CD4-positive, alpha-beta T cell treated with Interleukin-1 beta for 1 hour (primary cell): ENCODE data around the gene SIDT2.
"Not testable (repeated sequence)": the region's sequence is repeated elsewhere in the genome, so short reads cannot be mapped to it uniquely, and the experiment has no call there.

Experiments
- DNase-seq, 2 donors: peaks; one replicate each; pipeline ENCODE4 v3.0.0-alpha.2; 2020 to 2022

Gene SIDT2

DNA sequence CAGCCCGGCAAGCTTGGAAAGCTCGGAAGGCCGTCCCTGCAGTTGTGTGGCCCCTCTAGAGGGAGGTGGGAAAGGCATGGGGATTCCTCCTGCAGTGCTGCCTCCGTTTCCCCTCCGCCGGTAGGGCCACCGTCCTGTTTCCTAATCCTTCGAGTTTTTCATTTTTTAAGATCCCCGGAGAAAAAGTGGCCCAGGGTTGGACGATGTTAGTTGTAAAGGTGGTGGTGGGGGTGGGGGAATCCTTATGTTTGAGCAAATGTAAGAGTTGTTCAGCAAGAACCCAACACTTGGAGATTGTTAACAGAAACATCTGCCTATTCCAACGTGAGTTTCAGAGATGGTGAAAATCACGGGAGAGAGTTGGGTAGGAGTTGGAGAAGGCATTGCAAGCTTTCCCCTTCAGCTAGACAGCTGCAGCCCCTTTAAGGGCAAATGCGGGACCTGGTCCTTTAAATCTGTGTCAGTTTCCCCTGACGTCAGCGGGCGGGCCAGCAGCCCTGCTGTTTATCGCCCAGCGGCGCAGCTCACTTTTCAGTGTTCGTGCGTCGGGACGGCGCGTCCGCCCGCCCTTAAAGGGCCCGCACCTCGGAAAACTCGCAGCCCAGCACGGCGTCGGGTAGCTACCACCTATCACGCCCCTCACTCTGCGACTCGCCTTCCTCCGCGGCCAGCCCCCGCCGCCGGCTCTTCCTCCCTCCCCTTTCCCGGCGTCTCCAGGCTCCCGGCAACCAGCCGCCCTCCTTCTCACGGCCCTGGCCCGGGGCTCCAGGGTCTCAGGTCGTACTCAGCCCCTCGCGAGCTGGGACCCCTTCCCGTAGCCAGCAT, at the start of gene SIDT2:
Gene SIDT2 (plus strand): TSS at position 534 of the 825 bp plus-strand sequence. CDS start 521 bp downstream, outside the sequence.
- peak; percentile 88 to 89 for DNase-seq

- not testable (repeated sequence) for DNase-seq
Measured at GRCh38 chr11:117130396-117130795, 48.1 kb upstream of the SIDT2 start.

- DNase-seq = no peak
Measured at GRCh38 chr11:117130879-117131278, 47.7 kb upstream of the SIDT2 start.

DNA sequence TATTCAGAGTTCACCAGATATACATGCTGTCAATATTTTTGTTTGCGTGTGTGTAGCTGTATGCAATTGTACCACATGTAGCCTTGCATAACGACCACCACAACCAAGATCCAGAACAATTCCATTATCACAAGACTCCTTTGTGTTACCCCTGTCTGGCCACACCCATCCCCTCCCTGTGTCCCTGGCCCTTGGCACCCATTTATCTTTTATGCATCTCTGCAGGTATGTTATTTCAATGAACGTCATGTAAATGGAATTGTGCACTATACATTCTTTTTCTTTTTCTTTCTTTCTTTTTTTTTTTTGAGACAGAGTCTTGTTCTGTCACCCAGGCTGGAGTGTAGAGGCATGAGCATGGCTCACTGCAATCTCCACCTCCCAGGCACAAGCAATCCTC, 44.1 kb upstream of the SIDT2 start:
- DNase-seq = no peak

- not testable (repeated sequence) for DNase-seq
Measured at GRCh38 chr11:117134979-117135378, 43.6 kb upstream of the SIDT2 start.

DNA sequence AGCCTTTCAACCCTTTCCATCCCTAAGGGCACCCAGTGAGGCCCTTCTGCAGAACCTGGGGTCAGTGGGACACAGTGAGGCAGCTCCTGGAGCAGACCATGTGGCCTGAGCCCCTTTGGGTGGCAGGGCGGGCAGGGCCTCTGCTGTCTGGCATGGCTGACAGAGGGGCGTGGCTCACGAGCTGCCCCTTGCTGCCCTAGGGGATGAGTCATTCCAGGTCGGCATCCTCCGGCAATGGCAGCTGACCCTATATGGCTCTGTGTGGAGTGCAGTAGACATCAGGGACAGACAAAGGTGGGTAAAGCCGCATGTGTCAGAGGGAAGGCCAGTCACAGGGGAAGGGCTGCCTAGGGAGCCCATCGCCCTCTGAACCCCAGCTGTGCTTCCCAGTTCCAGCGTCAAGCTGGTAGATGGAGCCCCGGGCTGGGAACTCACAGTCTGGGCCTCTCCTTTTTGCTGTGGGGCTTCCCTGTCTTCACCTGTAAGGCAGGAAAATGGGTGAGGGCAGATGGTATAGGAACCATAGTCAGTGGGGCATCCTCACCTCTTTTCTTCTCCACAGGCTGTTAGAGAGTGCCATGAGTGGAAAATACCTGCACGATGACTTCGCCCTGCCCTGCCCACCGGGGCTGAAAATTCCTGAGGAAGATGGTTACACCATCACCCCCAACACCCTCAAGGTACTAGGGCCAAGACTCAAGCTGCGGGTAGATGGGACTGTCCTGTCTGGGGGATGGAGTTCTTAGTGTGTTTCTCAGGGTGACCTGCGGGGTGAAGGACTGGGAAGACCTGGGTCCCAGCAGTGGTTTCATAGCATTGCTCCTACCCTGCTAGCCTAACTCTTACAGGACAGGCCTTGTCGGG, 41.1 kb upstream of the SIDT2 start:
- not testable (repeated sequence) for DNase-seq

- peak; percentile 5 to 26 for DNase-seq
Measured at GRCh38 chr11:117143390-117143789, 35.2 kb upstream of the SIDT2 start.

DNA sequence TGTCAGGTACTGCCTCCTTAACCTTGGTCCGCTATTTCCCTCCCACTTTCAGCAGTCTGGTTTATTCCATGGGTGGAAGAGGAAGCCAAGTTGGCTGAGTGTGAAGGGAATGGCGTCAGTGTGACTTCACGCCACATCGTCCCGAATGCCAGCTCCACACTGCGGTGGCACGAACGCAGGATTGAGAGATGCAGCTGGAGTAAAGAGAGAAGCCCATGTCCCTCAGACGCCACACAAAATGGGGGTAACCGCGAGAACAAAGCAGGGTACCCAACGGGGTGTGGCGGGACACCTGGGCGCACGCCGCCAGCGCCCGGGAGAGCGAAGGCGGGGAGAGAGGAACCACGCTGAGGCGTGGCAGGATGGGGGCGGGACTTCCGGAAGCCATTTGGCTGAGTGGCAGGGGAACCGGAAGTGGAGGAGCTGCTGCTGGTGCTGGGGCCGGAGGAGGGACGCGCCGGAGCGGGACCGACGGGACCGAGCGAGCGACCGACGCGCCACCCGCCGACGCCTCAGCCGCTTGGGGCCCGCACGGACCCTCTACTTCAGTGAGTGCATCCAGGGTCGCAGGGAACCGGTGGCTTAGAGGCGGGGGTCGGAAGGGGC, 34.6 kb upstream of the SIDT2 start, which contains the start of gene PAFAH1B2:
Gene PAFAH1B2 (plus strand): TSS at position 417 of the 606 bp plus-strand sequence. CDS start 8,161 bp downstream, outside the sequence.
- DNase-seq = peak; percentile 95

DNA sequence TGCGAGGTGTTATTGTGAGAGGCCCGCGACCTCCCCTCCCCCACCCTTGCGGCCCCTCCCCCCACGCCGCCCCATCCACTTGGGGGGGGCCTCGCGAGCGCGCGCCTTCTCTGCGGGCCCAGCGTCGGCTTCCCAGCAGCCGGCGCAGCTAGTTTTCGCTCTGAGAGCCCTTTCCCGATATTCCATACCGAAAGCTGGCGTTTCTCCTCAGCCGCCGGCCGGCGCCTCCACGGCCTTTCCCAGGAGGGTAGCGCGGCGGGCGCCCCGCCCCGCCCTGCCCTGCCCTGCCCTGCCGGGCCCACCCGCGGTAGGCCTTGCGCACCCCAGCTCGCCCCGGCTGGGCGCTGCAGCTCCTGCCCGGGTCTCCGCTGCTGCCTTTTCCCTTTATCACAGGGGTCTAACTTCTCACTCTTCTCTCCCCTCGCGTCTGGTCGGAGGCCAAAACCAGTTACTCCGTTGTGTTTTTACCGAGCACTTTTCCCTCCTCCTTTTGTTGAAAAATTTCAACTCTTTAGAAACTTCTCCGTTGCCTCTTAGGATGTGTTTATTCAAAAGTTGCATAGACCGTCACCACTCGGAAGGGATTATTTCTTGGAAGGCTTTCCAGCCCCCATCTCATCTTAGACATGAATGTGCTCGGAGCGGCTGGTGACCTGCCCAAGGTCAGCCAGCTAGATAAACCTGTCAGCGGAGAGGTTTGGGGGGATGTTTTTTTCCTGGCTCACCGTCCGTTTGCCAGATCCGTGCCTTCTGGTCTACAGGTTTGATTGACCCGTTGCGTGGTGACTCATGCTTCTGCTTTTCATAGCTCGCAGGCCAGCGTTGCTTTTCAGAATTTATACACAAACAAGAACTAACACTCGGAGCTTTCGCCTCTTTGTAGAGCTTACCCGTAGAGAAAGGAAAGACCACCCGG, 33.8 kb upstream of the SIDT2 start:
- peak; percentile 22 to 54 for DNase-seq

DNA sequence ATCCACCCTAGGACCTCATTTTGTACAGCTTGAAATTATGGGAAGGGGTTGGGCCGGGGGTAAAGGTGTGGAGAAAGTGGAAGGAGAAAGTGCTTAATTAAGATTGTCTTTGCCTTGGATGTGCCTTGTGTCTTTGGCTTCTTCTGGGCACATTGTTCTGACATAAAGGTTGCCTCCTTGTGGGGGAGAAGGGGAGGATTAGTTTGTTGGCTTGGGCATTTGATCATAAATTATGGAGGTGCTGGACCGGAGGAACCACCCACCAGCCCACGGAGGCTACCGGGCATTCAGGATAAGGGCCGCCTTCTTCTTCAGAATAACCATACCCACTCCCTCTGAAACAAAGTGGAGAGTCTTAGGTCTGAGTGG, 33.2 kb upstream of the SIDT2 start:
- DNase-seq = peak in 1 of 2 donors; percentile 28

DNA sequence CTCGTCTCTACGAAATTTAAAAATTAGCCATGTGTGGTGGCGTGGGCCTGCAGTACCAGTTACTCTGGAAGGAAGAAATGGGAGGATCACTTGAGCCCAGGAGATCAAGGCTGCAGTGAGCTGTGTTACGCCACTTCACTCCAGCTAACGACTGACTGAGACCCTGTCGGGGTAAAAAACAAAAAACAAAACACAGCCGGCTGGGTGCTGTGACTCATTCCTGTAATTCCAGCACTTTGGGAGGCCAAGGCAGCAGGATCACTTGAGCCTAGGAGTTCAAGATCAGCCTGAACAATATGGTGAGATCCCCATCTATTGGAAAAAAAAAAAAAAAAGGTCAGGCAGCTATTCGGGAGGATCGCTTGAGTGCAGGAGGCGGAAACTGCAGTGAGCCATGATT, 32.0 kb upstream of the SIDT2 start:
- no peak for DNase-seq

DNA sequence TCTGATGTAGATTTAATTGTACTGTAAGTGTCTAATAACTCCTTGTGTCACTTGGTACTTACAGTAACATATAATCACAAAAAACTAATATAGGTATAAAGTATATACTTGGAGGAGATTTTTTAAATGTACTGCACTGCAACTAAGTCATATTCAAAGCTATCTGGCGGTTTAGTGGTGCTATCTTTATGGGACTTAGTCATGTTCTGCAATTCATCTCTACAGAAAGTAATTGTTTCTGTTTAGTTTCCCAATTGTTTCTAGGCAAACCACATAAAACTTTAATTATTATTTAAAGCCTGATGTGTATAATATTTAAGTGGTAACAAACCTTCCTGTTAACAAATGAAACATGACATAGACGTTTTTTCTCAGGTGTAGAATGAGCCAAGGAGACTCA, 26.5 kb upstream of the SIDT2 start:
- no peak for DNase-seq

- DNase-seq = no peak
Measured at GRCh38 chr11:117154468-117154867, 24.1 kb upstream of the SIDT2 start.

GRCh38 chr11:117157507-117157906, 21.0 kb upstream of the SIDT2 start:
- no peak for DNase-seq

DNA sequence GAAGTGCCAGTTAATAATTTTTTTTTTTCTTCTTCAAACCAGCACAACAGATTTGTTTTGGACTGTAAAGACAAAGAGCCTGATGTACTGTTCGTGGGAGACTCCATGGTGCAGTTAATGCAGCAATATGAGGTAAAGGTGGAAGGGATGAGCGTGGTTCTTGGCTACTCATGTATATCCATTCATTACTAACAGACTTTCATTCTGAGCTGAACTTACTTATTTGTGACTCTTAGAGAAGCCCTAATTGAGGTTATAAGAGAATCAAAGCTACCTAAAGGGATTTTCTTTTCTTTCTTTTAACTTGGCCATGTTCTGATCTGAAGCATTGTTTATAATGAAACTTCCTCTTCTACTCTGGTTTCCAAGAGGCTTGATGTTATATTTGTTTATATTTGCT, 18.7 kb upstream of the SIDT2 start:
- DNase-seq = no peak

GRCh38 chr11:117160826-117161225, 17.7 kb upstream of the SIDT2 start:
- DNase-seq = no peak

DNA sequence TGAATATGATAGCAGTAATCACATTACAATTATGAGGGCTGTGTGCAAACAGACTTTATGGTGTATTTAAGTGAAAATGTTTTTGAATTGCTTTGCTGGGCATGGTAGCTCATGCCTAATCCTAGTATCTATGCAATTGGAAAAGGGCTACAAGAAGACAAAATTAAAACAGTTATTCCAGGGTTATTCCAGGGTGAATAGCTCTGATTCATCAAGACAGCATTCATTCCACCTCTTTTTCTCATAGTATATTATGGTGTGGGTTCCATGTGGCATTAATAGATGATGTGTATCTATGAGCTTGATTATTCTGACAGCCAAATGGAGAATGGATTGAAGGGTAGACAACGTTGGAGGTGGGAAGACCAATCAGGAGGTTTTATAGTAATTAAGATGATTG, 12.1 kb upstream of the SIDT2 start:
- DNase-seq = no peak

DNA sequence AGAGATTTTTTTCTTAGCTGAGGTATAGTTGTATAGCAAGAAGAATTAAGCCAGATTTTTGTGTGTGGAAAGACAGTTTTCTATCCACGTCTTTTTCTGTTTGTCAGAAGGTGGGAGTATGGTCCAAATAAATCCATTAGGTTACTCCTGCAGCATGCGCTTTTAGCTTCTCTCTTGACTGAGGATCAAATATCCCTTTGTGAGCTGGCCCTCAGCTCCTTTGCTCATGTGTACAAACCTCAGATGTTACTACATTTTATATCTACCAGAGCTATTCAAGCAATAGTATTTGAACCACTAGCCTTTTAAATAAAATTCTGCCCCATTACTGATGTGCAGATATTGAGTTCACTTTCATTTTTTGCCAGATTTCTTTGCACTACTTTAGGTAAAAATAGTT, 8.8 kb upstream of the SIDT2 start:
- DNase-seq = no peak

GRCh38 chr11:117170210-117170609, 8.3 kb upstream of the SIDT2 start:
- DNase-seq = no peak

GRCh38 chr11:117171007-117171403, 7.5 kb upstream of the SIDT2 start:
- no peak for DNase-seq

GRCh38 chr11:117171404-117172061, 7.0 kb upstream of the SIDT2 start:
- no peak for DNase-seq
